H1 (cell line): ENCODE results near the gene OR5B21. TPM values are rescaled to one million over a fixed set of nuclear protein-coding genes. Genes with fewer than 3 reads are reported as not detected.

Source experiments
- CHD7 ChIP-seq: fragments of 300-600 bp; sonication (generic); IDR thresholded peaks from 2 replicates; pipeline ENCODE4 v1.7.1; 2012; ENCODE audit warnings: low read length, moderate library complexity, mild to moderate bottlenecking, inconsistent platforms; ENCODE audit not compliant: insufficient replicate concordance
- CTBP2 ChIP-seq: IDR thresholded peaks from 2 replicates; pipeline ENCODE4 v1.7.0; 2011; ENCODE audit warnings: borderline replicate concordance, mild to moderate bottlenecking, moderate library complexity, mixed read lengths, low read length; ENCODE audit not compliant: insufficient read depth, insufficient read length
- SRF ChIP-seq: IDR thresholded peaks from 2 replicates; pipeline ENCODE4 v1.6.1; 2011; ENCODE audit warnings: mild to moderate bottlenecking, low read depth, low read length, moderate library complexity
- ZNF274 ChIP-seq: IDR thresholded peaks from 2 replicates; pipeline ENCODE4 v1.7.0; 2012; ENCODE audit warnings: low read length, borderline replicate concordance; ENCODE audit errors: extremely low read depth
- polyA plus RNA-seq, 7 experiments: library from polyadenylated mRNA; depleted of rRNA in 3 of 7; stranded (reverse) in 5 of 7; unstranded in 2 of 7; fragments of >200 nt in 5 of 7; fragments of 200-250 nt in 2 of 7; gene quantifications; 1 replicate in 5 of 7; 2 replicates in 1 of 7; 4 replicates in 1 of 7; pipeline versions ENCODE4 v1.2.1 to v1.2.3, GENCODE V29; 2011 to 2013; ENCODE audit warnings: missing spikeins in 2 of 7, mixed read lengths in 2 of 7
- total RNA-seq: library from RNA; stranded (reverse); fragmentation: NEBNext Ultra II Directional; extraction: Animal tissue kit (Norgen Biotek cat#: 25700); gene quantifications from 2 replicates; pipeline ENCODE4 v1.2.1, GENCODE V29; 2021

The OR5B21 gene
- total and polyA plus RNA-seq, 2 of the 8 experiments (the other 6 are each of a cell fraction or from before 2014, with no cell fraction given), result not detected

GRCh38 chr11:58508005-58508404, at the start of gene OR5B21 (continued):
- TF ChIP-seq CHD7, result no peak
- no peak for TF ChIP-seq CTBP2
- no peak for TF ChIP-seq ZNF274
- TF ChIP-seq SRF, result no peak
- TF ChIP-seq, all 59 proteins: peak for 0
